CD14-positive monocyte (primary cell): Measurements from ENCODE around the gene BMP2K. TPM values are rescaled to one million over a fixed set of nuclear protein-coding genes. Genes with fewer than 3 reads are reported as not detected.

Experiments used
- DNase-seq, 3 donors: peaks; one replicate each; pipeline ENCODE4 v3.0.0-alpha.2; 2011 to 2022
- H2AFZ ChIP-seq: 2 replicates; pipeline ENCODE4 v1.6.0; 2012; ENCODE audit warnings: mild to moderate bottlenecking, low read depth, low read length, inconsistent platforms; ENCODE audit not compliant: insufficient read depth, poor library complexity, severe bottlenecking
- H3K27ac ChIP-seq, 2 donors: 1 replicate in 1 of 2; 2 replicates in 1 of 2; pipeline ENCODE4 v1.5.1; 2012 to 2013; ENCODE audit warnings: low read length in 2 of 2, control low read depth in 1 of 2, inconsistent platforms in 1 of 2, low read depth in 1 of 2, mild to moderate bottlenecking in 1 of 2
- H3K27me3 ChIP-seq, 2 donors: one replicate each; pipeline versions ENCODE4 v1.6.0 to v1.6.1; 2011 to 2013; ENCODE audit warnings: low read length in 2 of 2; ENCODE audit not compliant: control insufficient read depth in 2 of 2, insufficient read depth in 2 of 2
- H3K36me3 ChIP-seq, 2 donors: replicated peaks in 1 of 2; 1 replicate in 1 of 2; 2 replicates in 1 of 2; pipeline versions ENCODE4 v1.5.1 to v1.6.1; 2012 to 2013; ENCODE audit warnings: low read length in 2 of 2, control low read depth in 1 of 2, inconsistent platforms in 1 of 2, mild to moderate bottlenecking in 1 of 2; ENCODE audit not compliant: insufficient read depth in 2 of 2, control insufficient read depth in 1 of 2
- H3K4me1 ChIP-seq, 2 donors: 1 replicate in 1 of 2; 2 replicates in 1 of 2; pipeline versions ENCODE4 v1.5.1 to v1.6.1; 2012 to 2013; ENCODE audit warnings: low read length in 2 of 2, control low read depth in 1 of 2, inconsistent platforms in 1 of 2, mild to moderate bottlenecking in 1 of 2, moderate library complexity in 1 of 2; ENCODE audit not compliant: insufficient read depth in 2 of 2, control insufficient read depth in 1 of 2
- H3K4me2 ChIP-seq: replicated peaks from 2 replicates; pipeline ENCODE3; 2012; ENCODE audit warnings: low read length, moderate library complexity, mild to moderate bottlenecking; ENCODE audit not compliant: poor library complexity, severe bottlenecking; ENCODE audit errors: extremely low read depth
- H3K4me3 ChIP-seq, 3 experiments: fragments of 200-600 bp in 1 of 3; sonication (generic) in 1 of 3; replicated peaks in 1 of 3; 1 replicate in 2 of 3; 2 replicates in 1 of 3; pipeline ENCODE4 v1.5.1; 2011 to 2013; ENCODE audit warnings: low read length in 3 of 3, mild to moderate bottlenecking in 3 of 3, control low read depth in 2 of 3, low read depth in 2 of 3, inconsistent platforms in 1 of 3, moderate library complexity in 1 of 3
- H3K79me2 ChIP-seq: 2 replicates; pipeline ENCODE4 v1.6.0; 2012; ENCODE audit warnings: mild to moderate bottlenecking, control low read depth, inconsistent platforms, low read length, moderate library complexity; ENCODE audit not compliant: insufficient read depth
- H3K9ac ChIP-seq: 2 replicates; pipeline ENCODE4 v1.6.0; 2017; ENCODE audit warnings: low read length, mild to moderate bottlenecking; ENCODE audit not compliant: insufficient read depth, poor library complexity, severe bottlenecking
- H3K9me3 ChIP-seq, 2 donors: replicated peaks in 1 of 2; 1 replicate in 1 of 2; 2 replicates in 1 of 2; pipeline versions ENCODE4 v1.5.1 to v1.6.1; 2012 to 2013; ENCODE audit warnings: low read length in 2 of 2, control low read depth in 1 of 2; ENCODE audit not compliant: control insufficient read depth in 1 of 2, insufficient read depth in 1 of 2
- H4K20me1 ChIP-seq: 2 replicates; pipeline ENCODE4 v1.6.0; 2012; ENCODE audit warnings: mild to moderate bottlenecking, low read length, control low read depth, moderate library complexity; ENCODE audit not compliant: insufficient read depth
- H3K27ac Mint-ChIP-seq, 7 donors: one replicate each; pipeline ENCODE4 v1.8.0; 2020; ENCODE audit warnings: mild to moderate bottlenecking in 7 of 7, mixed read lengths in 7 of 7, moderate library complexity in 6 of 7, inconsistent platforms in 2 of 7
- H3K27me3 Mint-ChIP-seq, 3 donors: one replicate each; pipeline ENCODE4 v1.8.0; 2021 to 2022; ENCODE audit warnings: low read depth in 3 of 3, mild to moderate bottlenecking in 3 of 3, mixed read lengths in 3 of 3, moderate library complexity in 3 of 3, inconsistent platforms in 1 of 3
- H3K36me3 Mint-ChIP-seq, 2 donors: one replicate each; pipeline ENCODE4 v1.8.0; 2020; ENCODE audit warnings: mixed read lengths in 2 of 2, inconsistent platforms in 1 of 2, mild to moderate bottlenecking in 1 of 2
- H3K4me1 Mint-ChIP-seq: one replicate; pipeline ENCODE4 v1.8.0; 2020; ENCODE audit warnings: mild to moderate bottlenecking, mixed read lengths
- H3K4me3 Mint-ChIP-seq, 2 donors: one replicate each; pipeline ENCODE4 v1.8.0; 2020; ENCODE audit warnings: mild to moderate bottlenecking in 2 of 2, mixed read lengths in 2 of 2, moderate library complexity in 1 of 2
- H3K9me3 Mint-ChIP-seq, 7 donors: one replicate each; pipeline ENCODE4 v1.8.0; 2020 to 2022; ENCODE audit warnings: mixed read lengths in 7 of 7, mild to moderate bottlenecking in 6 of 7, moderate library complexity in 6 of 7, inconsistent platforms in 2 of 7
- WGBS: methylation state at CpG from one replicate; pipeline ENCODE4 v1.1.5; 2013; ENCODE audit warnings: missing lambda C conversion rate; ENCODE audit not compliant: insufficient coverage; 5-methylcytosine and 5-hydroxymethylcytosine counted together
- intact Hi-C, 2 donors: fragments of 100-400 bp; cut with micrococcal nuclease; formaldehyde crosslinking; loops; one replicate each; pipeline versions ENCODE4 v1.15.0 to v1.15.1; 2023
- polyA plus RNA-seq, 3 donors: library from polyadenylated mRNA; depleted of rRNA in 1 of 3; unstranded in 2 of 3; stranded (reverse) in 1 of 3; fragments of 300-500 nt in 2 of 3; fragments of >200 nt in 1 of 3; fragmentation: Illumina TruSeq in 2 of 3; gene quantifications; 1 replicate in 2 of 3; 2 replicates in 1 of 3; pipeline ENCODE4 v1.2.3, GENCODE V29; 2012 to 2021
- TF ChIP-seq, protein P1 (sequence below): fragments of 200-600 bp; IDR thresholded peaks from one replicate; pipeline ENCODE4 v1.8.0; 2022; ENCODE audit warnings: antibody characterized with exemption, mild to moderate bottlenecking

Gene BMP2K
- polyA plus RNA-seq, 3 donors: 11.8 to 39.7 (median 21.6) TPM

DNA sequence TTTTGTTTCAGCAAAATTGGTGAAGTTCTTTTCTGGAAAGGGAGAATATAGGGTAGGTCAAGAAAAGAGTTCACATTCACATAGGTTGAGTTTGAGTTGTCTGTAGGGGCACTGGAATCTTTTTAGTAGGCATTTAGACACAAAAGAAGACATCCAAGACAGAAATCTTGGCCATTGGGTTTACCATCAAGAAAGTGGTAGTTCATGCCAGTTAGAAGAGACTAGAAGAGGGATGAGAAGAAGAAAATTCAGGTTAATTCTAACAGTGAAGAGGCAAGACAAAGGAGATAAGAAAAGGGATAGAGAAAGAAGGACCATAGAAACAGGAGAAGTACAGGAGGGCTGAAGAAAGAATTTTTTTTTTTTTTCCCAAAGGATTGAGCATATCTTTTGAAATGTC, 123.2 kb downstream of the BMP2K start:
- no peak for DNase-seq
- intact Hi-C loops: no loop called here
- Mint-ChIP-seq H3K9me3 (no peaks in the 10 kb centered on the region), H3K4me3 (no peak overlapping the region), H3K27me3 (no peaks in the 10 kb centered on the region), H3K36me3 (peaks cover 49 to 51% of the 10 kb centered on the region in 2 donors), H3K27ac (no peak overlapping the region), H3K4me1 (no peaks in the 10 kb centered on the region)
- H3K27ac ChIP-seq: no peak overlapping the region
- H3K27me3 ChIP-seq: no peaks in the 10 kb centered on the region
- H3K36me3 ChIP-seq: peaks cover 13 to 50% of the 10 kb centered on the region in 2 donors
- H3K4me2 ChIP-seq: no peak overlapping the region
- no peak overlapping the region for H3K9ac ChIP-seq
- H3K79me2 ChIP-seq: no peaks in the 10 kb centered on the region
- TF ChIP-seq, protein P1, sequence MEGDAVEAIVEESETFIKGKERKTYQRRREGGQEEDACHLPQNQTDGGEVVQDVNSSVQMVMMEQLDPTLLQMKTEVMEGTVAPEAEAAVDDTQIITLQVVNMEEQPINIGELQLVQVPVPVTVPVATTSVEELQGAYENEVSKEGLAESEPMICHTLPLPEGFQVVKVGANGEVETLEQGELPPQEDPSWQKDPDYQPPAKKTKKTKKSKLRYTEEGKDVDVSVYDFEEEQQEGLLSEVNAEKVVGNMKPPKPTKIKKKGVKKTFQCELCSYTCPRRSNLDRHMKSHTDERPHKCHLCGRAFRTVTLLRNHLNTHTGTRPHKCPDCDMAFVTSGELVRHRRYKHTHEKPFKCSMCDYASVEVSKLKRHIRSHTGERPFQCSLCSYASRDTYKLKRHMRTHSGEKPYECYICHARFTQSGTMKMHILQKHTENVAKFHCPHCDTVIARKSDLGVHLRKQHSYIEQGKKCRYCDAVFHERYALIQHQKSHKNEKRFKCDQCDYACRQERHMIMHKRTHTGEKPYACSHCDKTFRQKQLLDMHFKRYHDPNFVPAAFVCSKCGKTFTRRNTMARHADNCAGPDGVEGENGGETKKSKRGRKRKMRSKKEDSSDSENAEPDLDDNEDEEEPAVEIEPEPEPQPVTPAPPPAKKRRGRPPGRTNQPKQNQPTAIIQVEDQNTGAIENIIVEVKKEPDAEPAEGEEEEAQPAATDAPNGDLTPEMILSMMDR: no peak
- no peaks in the 10 kb centered on the region for H3K9me3 ChIP-seq
- no peaks in the 10 kb centered on the region for H4K20me1 ChIP-seq
- H3K4me3 ChIP-seq: no peak overlapping the region
- H3K4me1 ChIP-seq: no peaks in the 10 kb centered on the region
- H2AFZ ChIP-seq: no peak overlapping the region

DNA sequence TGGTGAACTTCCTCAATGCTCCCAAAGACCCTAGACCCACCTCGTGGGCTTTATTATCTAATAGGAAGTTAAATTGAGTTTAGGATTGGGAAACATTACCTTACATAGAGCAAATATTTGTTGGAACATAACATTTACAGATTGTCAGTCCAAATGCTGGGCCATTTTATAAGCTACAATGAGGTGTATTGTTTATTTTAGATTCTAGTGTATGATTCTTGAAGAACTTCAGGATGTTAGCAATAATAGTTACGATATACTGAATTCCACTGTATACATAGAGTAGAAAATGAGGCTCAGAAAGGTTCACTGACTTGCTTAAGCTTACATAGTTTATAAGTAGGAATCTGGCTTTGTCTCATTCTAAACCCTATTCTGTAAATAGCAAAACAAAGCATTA, 125.7 kb downstream of the BMP2K start:
- Mint-ChIP-seq H3K4me1 (no peaks in the 10 kb centered on the region), H3K27me3 (no peaks in the 10 kb centered on the region), H3K27ac (no peak overlapping the region), H3K4me3 (no peak overlapping the region), H3K9me3 (no peaks in the 10 kb centered on the region), H3K36me3 (peaks cover 27 to 36% of the 10 kb centered on the region in 2 donors)
- no CpG with 5 or more reads among the region's 2 CpGs for WGBS
- H3K36me3 ChIP-seq: peaks cover 3 to 44% of the 10 kb centered on the region in 2 donors
- intact Hi-C loops: no loop called here
- no peak overlapping the region for H2AFZ ChIP-seq
- H3K4me1 ChIP-seq: no peaks in the 10 kb centered on the region
- TF ChIP-seq, protein P1: no peak
- DNase-seq: no peak
- H3K79me2 ChIP-seq: no peaks in the 10 kb centered on the region
- no peaks in the 10 kb centered on the region for H3K27me3 ChIP-seq
- H3K4me3 ChIP-seq: no peak overlapping the region
- no peak overlapping the region for H3K4me2 ChIP-seq
- H4K20me1 ChIP-seq: no peaks in the 10 kb centered on the region
- H3K27ac ChIP-seq: no peak overlapping the region
- no peaks in the 10 kb centered on the region for H3K9me3 ChIP-seq
- H3K9ac ChIP-seq: no peak overlapping the region
